IMR-90 (cell line): ENCODE measurements around the gene MAP3K5. TPM values are rescaled to one million over a fixed set of nuclear protein-coding genes. Genes with fewer than 3 reads are reported as not detected.

Experiments used
- ATAC-seq: fragments of 200-7000 bp; cut with Tn5 transposase; 2 replicates; pipeline ENCODE4 v1.9.1; 2020; ENCODE audit warnings: low read depth, mild to moderate bottlenecking, moderate library complexity
- BruUV-seq: library from RNA; stranded (reverse); fragments of 400-500 nt; replicated peaks from 2 replicates; lab custom pipeline; 2021; lab: Mats Ljungman, UMichigan
- CTCF ChIA-PET: fragments of 300-600 bp; formaldehyde crosslinking; extraction: SDS; loops from one replicate; lab custom pipeline; 2021; ENCODE audit warnings: antibody characterized with exemption; lab: Yijun Ruan, JAX
- POLR2A ChIA-PET: fragments of 300-600 bp; sonication (Branson Sonifier 250); formaldehyde crosslinking; loops from one replicate; lab custom pipeline; 2022; ENCODE audit warnings: antibody characterized with exemption; ENCODE audit not compliant: unreplicated experiment; lab: Charles Lee
- DNase-seq: peaks from one replicate; pipeline ENCODE4 v3.0.0; 2013
- H2AFZ ChIP-seq: replicated peaks from 2 replicates; pipeline ENCODE3; 2013; ENCODE audit warnings: low read length, mild to moderate bottlenecking; ENCODE audit not compliant: poor library complexity
- H2AK5ac ChIP-seq: 2 replicates; pipeline ENCODE4 v1.6.1; 2013; ENCODE audit warnings: low read depth, low read length, inconsistent platforms
- H2AK9ac ChIP-seq: replicated peaks from 2 replicates; pipeline ENCODE3; 2013; ENCODE audit warnings: mild to moderate bottlenecking, low read depth, low read length, moderate library complexity; ENCODE audit not compliant: poor library complexity
- H2BK120ac ChIP-seq: 2 replicates; pipeline ENCODE4 v1.6.1; 2013; ENCODE audit warnings: low read depth, low read length, inconsistent platforms
- H2BK15ac ChIP-seq: 3 replicates; pipeline ENCODE4 v1.6.1; 2013; ENCODE audit warnings: low read depth, low read length, inconsistent platforms
- H2BK20ac ChIP-seq: 2 replicates; pipeline ENCODE4 v1.6.1; 2013; ENCODE audit warnings: low read depth, mild to moderate bottlenecking, inconsistent platforms, low read length, moderate library complexity
- H2BK5ac ChIP-seq: 2 replicates; pipeline ENCODE4 v1.6.1; 2013; ENCODE audit warnings: mild to moderate bottlenecking, low read depth, low read length, inconsistent platforms; ENCODE audit not compliant: poor library complexity, severe bottlenecking
- H3K14ac ChIP-seq: replicated peaks from 2 replicates; pipeline ENCODE4 v1.6.1; 2013; ENCODE audit warnings: low read depth, low read length, inconsistent platforms
- H3K18ac ChIP-seq: 2 replicates; pipeline ENCODE4 v1.6.1; 2013; ENCODE audit warnings: low read depth, low read length, control low read depth
- H3K23ac ChIP-seq: 2 replicates; pipeline ENCODE4 v1.6.1; 2013; ENCODE audit warnings: low read depth, low read length, inconsistent platforms
- H3K27ac ChIP-seq: 2 replicates; pipeline ENCODE4 v1.5.1; 2013; ENCODE audit warnings: mild to moderate bottlenecking, control low read depth, low read length; ENCODE audit not compliant: insufficient read depth
- H3K27me3 ChIP-seq: 2 replicates; pipeline ENCODE4 v1.6.1; 2013; ENCODE audit warnings: low read length; ENCODE audit not compliant: control insufficient read depth, insufficient read depth
- H3K36me3 ChIP-seq: 2 replicates; pipeline ENCODE4 v1.6.1; 2013; ENCODE audit warnings: low read length, mixed read lengths; ENCODE audit not compliant: control insufficient read depth, insufficient read depth
- H3K4ac ChIP-seq: 2 replicates; pipeline ENCODE4 v1.6.1; 2013; ENCODE audit warnings: low read depth, low read length, inconsistent platforms
- H3K4me1 ChIP-seq: 2 replicates; pipeline ENCODE4 v1.6.1; 2013; ENCODE audit warnings: low read length, mixed read lengths; ENCODE audit not compliant: control insufficient read depth, insufficient read depth
- H3K4me2 ChIP-seq: 2 replicates; pipeline ENCODE4 v1.6.1; 2013; ENCODE audit warnings: low read depth, mild to moderate bottlenecking, control low read depth, low read length, moderate library complexity
- H3K4me3 ChIP-seq: 2 replicates; pipeline ENCODE4 v1.5.1; 2013; ENCODE audit warnings: low read depth, mild to moderate bottlenecking, control low read depth, low read length, moderate library complexity; ENCODE audit not compliant: insufficient read depth
- H3K56ac ChIP-seq: 2 replicates; pipeline ENCODE4 v1.6.1; 2013; ENCODE audit warnings: low read length, inconsistent platforms; ENCODE audit not compliant: insufficient read depth; ENCODE audit errors: extremely low read depth
- H3K79me1 ChIP-seq, 2 experiments: 2 replicates each; pipeline ENCODE4 v1.6.1; 2013; ENCODE audit warnings: low read length in 2 of 2, inconsistent platforms in 1 of 2, low read depth in 1 of 2
- H3K9ac ChIP-seq: 2 replicates; pipeline ENCODE4 v1.6.1; 2013; ENCODE audit warnings: low read depth, low read length, control low read depth
- H3K9me1 ChIP-seq: 2 replicates; pipeline ENCODE4 v1.6.1; 2013; ENCODE audit warnings: low read length, inconsistent platforms; ENCODE audit not compliant: insufficient read depth
- H3K9me3 ChIP-seq: 2 replicates; pipeline ENCODE4 v1.6.1; 2013; ENCODE audit warnings: low read length; ENCODE audit not compliant: control insufficient read depth, insufficient read depth
- H4K20me1 ChIP-seq: 2 replicates; pipeline ENCODE4 v1.6.1; 2013; ENCODE audit warnings: low read length, inconsistent platforms; ENCODE audit not compliant: insufficient read depth
- H4K5ac ChIP-seq: 2 replicates; pipeline ENCODE4 v1.6.1; 2013; ENCODE audit warnings: mild to moderate bottlenecking, low read depth, low read length, control low read depth
- H4K8ac ChIP-seq, 2 experiments: 2 replicates each; pipeline ENCODE4 v1.6.1; 2013; ENCODE audit warnings: low read depth in 2 of 2, low read length in 2 of 2, control low read depth in 1 of 2, inconsistent platforms in 1 of 2
- H4K91ac ChIP-seq: 2 replicates; pipeline ENCODE4 v1.6.1; 2013; ENCODE audit warnings: low read depth, low read length, inconsistent platforms; ENCODE audit not compliant: insufficient read depth
- BHLHE40 ChIP-seq: fragments of 150-350 bp; IDR thresholded peaks from 2 replicates; pipeline ENCODE4 v1.6.1; 2016; ENCODE audit warnings: mild to moderate bottlenecking, low read depth, low read length
- CEBPB ChIP-seq: IDR thresholded peaks from 2 replicates; pipeline ENCODE4 v1.6.1; 2012; ENCODE audit warnings: low read depth, low read length, improper control_type of control experiment
- CHD1 ChIP-seq: IDR thresholded peaks from 2 replicates; pipeline ENCODE4 v1.6.1; 2012; ENCODE audit warnings: low read depth, low read length, improper control_type of control experiment
- ELK1 ChIP-seq: fragments of 150-350 bp; IDR thresholded peaks from 2 replicates; pipeline ENCODE4 v1.6.1; 2016; ENCODE audit warnings: low read depth, mild to moderate bottlenecking, low read length, moderate library complexity, borderline replicate concordance
- FOS ChIP-seq: fragments of 150-350 bp; IDR thresholded peaks from 2 replicates; pipeline ENCODE4 v1.6.1; 2016; ENCODE audit warnings: low read depth, low read length
- MAFK ChIP-seq: IDR thresholded peaks from 2 replicates; pipeline ENCODE4 v1.6.1; 2012; ENCODE audit warnings: low read depth, low read length, improper control_type of control experiment
- MAZ ChIP-seq: IDR thresholded peaks from 2 replicates; pipeline ENCODE4 v1.6.1; 2012; ENCODE audit warnings: low read depth, mild to moderate bottlenecking, low read length, improper control_type of control experiment, moderate library complexity, borderline replicate concordance
- MXI1 ChIP-seq: IDR thresholded peaks from 2 replicates; pipeline ENCODE4 v1.6.1; 2012; ENCODE audit warnings: low read depth, mild to moderate bottlenecking, low read length, moderate library complexity, borderline replicate concordance
- NFE2L2 ChIP-seq: fragments of 150-350 bp; IDR thresholded peaks from 2 replicates; pipeline ENCODE4 v1.6.1; 2016; ENCODE audit warnings: low read depth, mild to moderate bottlenecking, low read length
- POLR2A ChIP-seq: IDR thresholded peaks from 2 replicates; pipeline ENCODE4 v1.6.1; 2012; ENCODE audit warnings: mild to moderate bottlenecking, low read depth, low read length
- RAD21 ChIP-seq: IDR thresholded peaks from 2 replicates; pipeline ENCODE4 v1.6.1; 2012; ENCODE audit warnings: low read length, improper control_type of control experiment
- RCOR1 ChIP-seq: IDR thresholded peaks from 2 replicates; pipeline ENCODE4 v1.6.1; 2012; ENCODE audit warnings: mild to moderate bottlenecking, low read length, improper control_type of control experiment; ENCODE audit not compliant: insufficient replicate concordance
- RFX5 ChIP-seq: IDR thresholded peaks from 2 replicates; pipeline ENCODE4 v1.8.0; 2012; ENCODE audit warnings: low read depth, mild to moderate bottlenecking, low read length, moderate library complexity
- SMC3 ChIP-seq: fragments of 150-350 bp; IDR thresholded peaks from 2 replicates; pipeline ENCODE4 v1.6.1; 2016; ENCODE audit warnings: low read depth, mild to moderate bottlenecking, antibody characterized with exemption, low read length, moderate library complexity
- WGBS, 2 experiments: methylation state at CpG; one replicate each; pipeline versions ENCODE4 v1.1.5 to v1.1.7; 2013; ENCODE audit warnings: missing lambda C conversion rate in 2 of 2; ENCODE audit not compliant: insufficient read length in 1 of 2; ENCODE audit errors: extremely low coverage in 2 of 2; 5-methylcytosine and 5-hydroxymethylcytosine counted together
- dilution Hi-C: fragments of 300-500 bp; cut with HindIII; formaldehyde crosslinking; loops from one replicate; pipeline ENCODE4 v1.14.3; 2018; ENCODE audit warnings: low sequenced_read_pairs; ENCODE audit not compliant: unreplicated experiment
- in situ Hi-C: fragments of 300-500 bp; cut with MboI; formaldehyde crosslinking; loops from 3 replicates; pipeline ENCODE4 v1.14.3; 2019; ENCODE audit warnings: low sequenced_read_pairs, inconsistent platforms, mixed read lengths
- intact Hi-C: fragments of 100-400 bp; cut with micrococcal nuclease; formaldehyde crosslinking; loops from 2 replicates; pipeline ENCODE4 v1.10.0; 2022
- polyA plus RNA-seq, 3 experiments: library from polyadenylated mRNA; depleted of rRNA; stranded (reverse); fragments of >200 nt; gene quantifications; 2 replicates each; pipeline ENCODE4 v1.2.3, GENCODE V29; 2012; ENCODE audit warnings: low replicate concordance in 1 of 3
- total RNA-seq: library from RNA; depleted of rRNA; stranded (reverse); fragments of >200 nt; gene quantifications from 2 replicates; pipeline ENCODE4 v1.2.3, GENCODE V29; 2012
- TF ChIP-seq, protein P1 (sequence below): fragments of 150-350 bp; IDR thresholded peaks from 2 replicates; pipeline ENCODE4 v1.6.1; 2017; ENCODE audit warnings: mild to moderate bottlenecking, antibody characterized with exemption, low read length, low read depth
- TF ChIP-seq, protein P2 (sequence below): conservative IDR thresholded peaks from 2 replicates; pipeline ENCODE4 v1.5.1; 2012; ENCODE audit warnings: mild to moderate bottlenecking, low read depth, low read length, improper control_type of control experiment

The MAP3K5 gene
- total and polyA plus RNA-seq, 2 of the 4 experiments (the other 2 are of a cell fraction) = 5.4 to 17.6 TPM

GRCh38 chr6:136783021-136783420, 9.3 kb downstream of the MAP3K5 start:
- TF ChIP-seq POLR2A (no peak), CEBPB (no peak), FOS (no peak), SMC3 (no peak), ELK1 (no peak), RCOR1 (no peak), RAD21 (no peak), CHD1 (no peak), MAFK (no peak), BHLHE40 (no peak), MXI1 (no peak), MAZ (no peak), RFX5 (no peak), NFE2L2 (no peak)
- TF ChIP-seq, protein P1, sequence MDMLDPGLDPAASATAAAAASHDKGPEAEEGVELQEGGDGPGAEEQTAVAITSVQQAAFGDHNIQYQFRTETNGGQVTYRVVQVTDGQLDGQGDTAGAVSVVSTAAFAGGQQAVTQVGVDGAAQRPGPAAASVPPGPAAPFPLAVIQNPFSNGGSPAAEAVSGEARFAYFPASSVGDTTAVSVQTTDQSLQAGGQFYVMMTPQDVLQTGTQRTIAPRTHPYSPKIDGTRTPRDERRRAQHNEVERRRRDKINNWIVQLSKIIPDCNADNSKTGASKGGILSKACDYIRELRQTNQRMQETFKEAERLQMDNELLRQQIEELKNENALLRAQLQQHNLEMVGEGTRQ = no peak
- TF ChIP-seq, protein P2, sequence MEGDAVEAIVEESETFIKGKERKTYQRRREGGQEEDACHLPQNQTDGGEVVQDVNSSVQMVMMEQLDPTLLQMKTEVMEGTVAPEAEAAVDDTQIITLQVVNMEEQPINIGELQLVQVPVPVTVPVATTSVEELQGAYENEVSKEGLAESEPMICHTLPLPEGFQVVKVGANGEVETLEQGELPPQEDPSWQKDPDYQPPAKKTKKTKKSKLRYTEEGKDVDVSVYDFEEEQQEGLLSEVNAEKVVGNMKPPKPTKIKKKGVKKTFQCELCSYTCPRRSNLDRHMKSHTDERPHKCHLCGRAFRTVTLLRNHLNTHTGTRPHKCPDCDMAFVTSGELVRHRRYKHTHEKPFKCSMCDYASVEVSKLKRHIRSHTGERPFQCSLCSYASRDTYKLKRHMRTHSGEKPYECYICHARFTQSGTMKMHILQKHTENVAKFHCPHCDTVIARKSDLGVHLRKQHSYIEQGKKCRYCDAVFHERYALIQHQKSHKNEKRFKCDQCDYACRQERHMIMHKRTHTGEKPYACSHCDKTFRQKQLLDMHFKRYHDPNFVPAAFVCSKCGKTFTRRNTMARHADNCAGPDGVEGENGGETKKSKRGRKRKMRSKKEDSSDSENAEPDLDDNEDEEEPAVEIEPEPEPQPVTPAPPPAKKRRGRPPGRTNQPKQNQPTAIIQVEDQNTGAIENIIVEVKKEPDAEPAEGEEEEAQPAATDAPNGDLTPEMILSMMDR = no peak
- H2BK15ac ChIP-seq = peak overlapping the region; percentile 31; the same call in 1 of the 3 replicates
- H4K5ac ChIP-seq = no peak overlapping the region
- H3K9ac ChIP-seq = no peak overlapping the region
- H3K56ac ChIP-seq = no peak overlapping the region
- peak overlapping the region; percentile 25; the same call in 1 of the 2 replicates for H3K14ac ChIP-seq
- H4K8ac ChIP-seq = peak overlapping the region in 1 of 2 experiments; percentile 53; a peak in 2 of 4 replicates
- intact Hi-C loops = no loop called here
- no peak overlapping the region for H3K4me2 ChIP-seq
- no peak for DNase-seq
- ATAC-seq = no peak
- ChIA-PET POLR2A (no interaction called here), CTCF (interaction anchor here (1.0 kb wide), 1 partner anchor 44 kb away, joined by 3 read pairs; no protein-coding TSS in a partner anchor)
- peak overlapping the region; percentile 48; the same call in 1 of the 2 replicates for H2AK5ac ChIP-seq
- no TSS peak for BruUV-seq
- H3K9me3 ChIP-seq = no peaks in the 10 kb centered on the region
- H3K18ac ChIP-seq = no peak overlapping the region; the same call in 1 of the 2 replicates
- H3K79me1 ChIP-seq = peaks cover 34 to 73% of the 10 kb centered on the region in 2 experiments
- dilution Hi-C loops = no loop called here
- peak overlapping the region; percentile 41; the same call in 1 of the 2 replicates for H4K91ac ChIP-seq
- H2AFZ ChIP-seq = no peak overlapping the region
- peak overlapping the region; percentile 44 for H3K27ac ChIP-seq
- WGBS, 2 experiments = no CpG with 5 or more reads among the region's 6 CpGs
- H4K20me1 ChIP-seq = no peaks in the 10 kb centered on the region
- no peaks in the 10 kb centered on the region for H3K36me3 ChIP-seq
- peak overlapping the region; percentile 51 for H2BK120ac ChIP-seq
- no peak overlapping the region for H2AK9ac ChIP-seq
- H3K23ac ChIP-seq = 0 out of 2 replicates have a peak overlapping the region, but pooled peaks have one; percentile 10
- peak overlapping the region; percentile 61; the same call in 1 of the 2 replicates for H2BK20ac ChIP-seq
- peaks cover 22% of the 10 kb centered on the region for H3K9me1 ChIP-seq
- H2BK5ac ChIP-seq = peak overlapping the region; percentile 88
- H3K4me3 ChIP-seq = no peak overlapping the region
- H3K4me1 ChIP-seq = peaks cover 25% of the 10 kb centered on the region
- in situ Hi-C loops = loop anchor here (25.0 kb wide), 1 partner anchor 496 kb away; the partner anchor contains the start of gene BCLAF1
- H3K27me3 ChIP-seq = no peaks in the 10 kb centered on the region
- H3K4ac ChIP-seq = peak overlapping the region; percentile 53
